Measurements from ENCODE around the gene SLC16A10.
A peak's percentile ranks its signal among the peaks of the same experiment; 100 is the strongest.
"Not testable (repeated sequence)": the region's sequence is repeated elsewhere in the genome, so short reads cannot be mapped to it uniquely, and the experiment has no call there.

The SLC16A10 gene

DNA sequence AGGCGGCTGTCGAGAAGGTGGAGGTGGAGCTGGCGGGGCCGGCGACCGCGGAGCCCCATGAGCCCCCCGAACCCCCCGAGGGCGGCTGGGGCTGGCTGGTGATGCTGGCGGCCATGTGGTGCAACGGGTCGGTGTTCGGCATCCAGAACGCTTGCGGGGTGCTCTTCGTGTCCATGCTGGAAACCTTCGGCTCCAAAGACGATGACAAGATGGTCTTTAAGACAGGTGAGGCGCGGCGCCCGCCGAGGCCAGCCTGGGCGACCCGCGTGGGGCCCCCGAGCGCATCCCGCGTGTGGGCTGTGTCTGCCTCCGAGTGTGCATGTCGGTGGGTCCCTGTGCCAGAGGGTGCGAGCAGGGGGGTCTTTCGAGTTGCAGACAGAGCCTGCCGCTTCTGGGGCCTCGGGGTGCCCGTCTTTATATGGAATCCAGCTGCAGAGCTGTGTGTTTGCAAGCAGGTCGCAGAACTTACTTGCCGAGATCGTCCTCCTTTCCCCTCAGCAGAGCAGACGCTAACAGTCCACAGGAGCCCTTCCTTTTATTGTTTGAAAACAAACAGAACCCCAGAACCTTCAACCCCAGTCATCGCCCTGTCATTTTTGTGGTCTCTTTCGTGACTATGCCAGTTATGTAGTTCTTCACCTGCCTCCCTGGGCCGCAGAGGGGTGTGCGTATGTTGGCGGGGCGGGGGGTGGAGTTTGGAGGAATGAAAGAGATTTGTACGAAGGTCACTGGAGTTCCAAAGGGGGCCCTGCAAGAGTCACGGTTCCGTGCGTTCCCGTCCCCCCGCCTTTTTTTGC, 766 bp downstream of the SLC16A10 start:
- peak; percentile 51 to 52 for DNase-seq

GRCh38 chr6:111088668-111089003, 1.3 kb downstream of the SLC16A10 start:
- DNase-seq: no peak

DNA sequence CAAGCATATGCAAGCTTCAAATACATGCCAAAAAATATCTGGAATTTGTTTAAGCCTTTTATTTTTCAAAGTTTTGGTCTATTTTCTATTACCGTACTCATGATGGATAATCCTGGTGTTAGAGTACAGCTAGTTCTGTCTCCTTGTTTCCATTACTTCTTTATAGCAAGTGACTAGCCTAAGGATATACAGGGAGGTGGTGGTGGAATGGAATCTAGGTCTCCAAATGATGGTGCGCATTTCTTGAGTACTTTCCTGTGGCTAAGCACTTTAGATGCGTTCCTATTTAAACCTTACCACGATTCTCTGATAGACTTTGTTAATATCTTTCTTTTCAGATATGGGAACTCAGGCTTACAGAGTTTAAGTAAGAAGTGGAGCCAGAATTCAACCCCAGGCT, 3.5 kb downstream of the SLC16A10 start:
- DNase-seq: no peak

DNA sequence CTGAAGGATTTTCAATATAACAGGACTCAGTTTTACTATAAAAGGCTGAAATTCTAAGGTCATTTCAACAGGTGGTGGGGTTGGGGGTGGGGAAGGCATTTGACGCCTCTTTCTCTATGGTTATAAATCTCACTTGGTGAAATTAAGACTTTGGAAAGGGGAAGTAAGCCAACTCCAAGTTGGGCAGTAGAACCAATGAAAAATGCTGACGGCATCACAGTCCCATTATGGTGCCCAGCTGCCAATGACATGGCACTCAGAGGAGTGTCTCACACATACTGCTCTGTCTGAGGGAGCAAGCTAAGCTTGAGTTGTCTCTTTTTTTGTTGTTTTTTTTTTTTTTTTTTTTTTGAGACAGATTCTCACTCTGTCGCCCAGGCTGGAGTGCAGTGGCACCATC, 4.7 kb downstream of the SLC16A10 start:
- DNase-seq: no peak

DNA sequence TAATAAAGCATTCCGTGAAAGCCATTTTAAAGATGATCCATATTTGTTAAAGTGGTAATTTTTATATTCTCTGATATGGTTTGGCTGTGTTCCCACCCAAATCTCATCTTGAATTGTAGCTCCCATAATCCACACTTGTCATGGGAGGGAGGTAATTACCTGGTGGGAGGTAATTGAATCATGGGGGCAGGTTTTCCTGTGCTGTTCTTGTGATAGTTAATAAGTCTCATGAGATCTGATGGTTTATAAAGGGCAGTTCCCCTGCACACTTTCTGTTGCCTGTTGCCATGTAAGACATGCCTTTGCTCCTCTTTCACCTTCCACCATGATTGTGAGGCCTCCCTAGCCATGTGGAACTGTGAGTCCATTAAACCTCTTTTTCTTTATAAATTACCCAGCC, 8.2 kb downstream of the SLC16A10 start:
- DNase-seq: not testable (repeated sequence)

- DNase-seq: peak; percentile 40 to 48
These were observed 8.9 kb downstream of the SLC16A10 start for GRCh38 chr6:111096246-111096645.

DNA sequence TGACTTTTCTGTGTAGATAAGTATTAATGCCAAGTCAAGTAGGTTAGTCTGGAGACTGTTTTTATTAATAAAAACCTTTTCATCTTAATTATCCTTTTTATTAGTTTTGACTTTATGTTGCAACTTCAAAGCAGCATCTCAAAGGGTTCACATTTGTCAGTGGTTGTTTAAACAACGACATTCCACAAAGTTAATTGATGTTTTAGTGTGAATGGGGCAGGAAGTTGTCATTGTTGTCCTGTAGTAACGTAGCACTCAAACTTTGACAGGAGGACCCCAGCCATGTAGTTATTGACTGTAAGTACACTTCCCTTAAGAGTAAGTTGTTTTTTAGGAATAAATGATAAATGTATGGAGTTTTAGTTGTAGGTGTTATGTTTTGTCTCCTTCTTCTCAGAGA, 11.3 kb downstream of the SLC16A10 start:
- no peak for DNase-seq

DNA sequence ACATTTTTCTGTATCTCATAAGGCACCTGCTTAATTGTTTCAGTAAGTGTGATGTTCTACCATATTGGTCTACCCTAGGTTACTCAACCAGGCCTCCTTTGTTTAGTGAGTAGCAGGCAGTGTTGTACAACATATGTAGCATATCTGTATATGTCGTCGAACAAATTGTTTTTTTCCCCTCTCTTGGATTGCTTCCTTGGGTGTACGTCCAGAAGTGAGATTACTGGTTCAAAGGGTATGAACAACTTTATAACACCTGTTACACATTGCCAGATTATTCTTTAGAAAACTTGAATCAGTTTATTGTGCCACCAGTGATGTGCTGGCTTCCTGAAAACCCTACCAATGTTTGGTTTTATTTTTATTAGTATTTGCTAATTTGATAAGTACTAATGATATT, 14.7 kb downstream of the SLC16A10 start:
- DNase-seq: no peak

DNA sequence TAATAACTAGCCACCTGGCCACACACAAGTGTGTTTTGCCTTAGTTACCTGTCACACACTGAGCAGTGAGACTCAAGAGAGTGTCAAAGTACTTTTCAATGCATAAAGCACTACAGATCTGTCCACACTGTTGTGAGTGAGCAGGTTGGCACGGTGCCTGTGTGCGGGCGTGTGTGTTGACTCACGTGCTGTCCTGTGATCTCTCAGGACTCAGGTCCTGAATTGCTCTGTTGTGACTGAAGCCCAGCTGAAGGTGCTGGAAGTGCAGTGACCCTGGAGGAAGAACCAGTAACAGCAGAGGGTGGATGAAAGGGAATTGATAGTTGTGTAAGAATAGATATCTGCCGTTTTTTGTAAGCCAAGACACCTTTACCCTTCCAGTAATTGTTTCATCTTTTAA, 18.3 kb downstream of the SLC16A10 start:
- DNase-seq: no peak

DNA sequence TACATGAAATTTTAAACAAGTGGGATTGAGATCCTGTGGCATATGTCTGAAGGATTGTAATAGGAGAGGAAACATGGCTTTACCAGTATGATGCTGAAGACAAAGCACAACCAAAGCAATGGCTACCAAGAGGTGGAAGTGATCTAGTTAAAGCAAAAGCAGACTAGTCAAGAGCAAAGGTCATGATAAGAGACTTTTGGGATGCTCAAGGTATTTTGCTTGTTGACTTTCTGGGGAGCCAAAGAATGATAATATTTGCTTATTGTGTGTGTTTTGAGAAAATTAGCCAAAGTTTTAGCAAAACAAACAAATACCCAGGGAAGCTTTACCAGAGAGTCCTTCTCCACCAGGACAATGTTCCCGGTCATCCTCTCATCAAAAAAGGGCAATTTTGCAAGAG, 20.3 kb downstream of the SLC16A10 start:
- no peak for DNase-seq

GRCh38 chr6:111110036-111110435, 22.7 kb downstream of the SLC16A10 start:
- DNase-seq: no peak

GRCh38 chr6:111113336-111114086, 26.2 kb downstream of the SLC16A10 start:
- DNase-seq: peak in 1 of 2 donors; percentile 46

- no peak for DNase-seq
These were observed 26.8 kb downstream of the SLC16A10 start for GRCh38 chr6:111114087-111114443.

- peak in 1 of 2 donors; percentile 33 for DNase-seq
These were observed 27.2 kb downstream of the SLC16A10 start for GRCh38 chr6:111114482-111114881.

DNA sequence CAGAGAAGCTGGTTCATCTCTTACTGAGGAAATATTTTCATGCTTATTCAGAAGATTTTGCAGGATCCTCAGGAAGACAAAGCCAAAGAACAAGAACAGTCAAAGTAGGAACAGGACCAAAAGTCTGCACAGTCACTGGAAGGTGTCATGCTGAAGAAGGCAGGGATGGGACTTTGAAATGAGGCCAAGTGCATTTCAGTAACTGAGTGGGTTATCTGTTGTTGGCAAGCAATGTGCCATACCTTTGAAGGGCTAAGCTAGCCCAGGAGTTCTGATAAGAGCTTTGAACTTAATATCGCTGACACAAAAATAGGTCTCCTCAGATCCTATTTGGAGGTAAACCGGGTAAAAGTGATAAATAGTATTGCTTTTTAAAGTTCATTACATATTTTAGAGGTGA, 31.5 kb downstream of the SLC16A10 start:
- no peak for DNase-seq

DNA sequence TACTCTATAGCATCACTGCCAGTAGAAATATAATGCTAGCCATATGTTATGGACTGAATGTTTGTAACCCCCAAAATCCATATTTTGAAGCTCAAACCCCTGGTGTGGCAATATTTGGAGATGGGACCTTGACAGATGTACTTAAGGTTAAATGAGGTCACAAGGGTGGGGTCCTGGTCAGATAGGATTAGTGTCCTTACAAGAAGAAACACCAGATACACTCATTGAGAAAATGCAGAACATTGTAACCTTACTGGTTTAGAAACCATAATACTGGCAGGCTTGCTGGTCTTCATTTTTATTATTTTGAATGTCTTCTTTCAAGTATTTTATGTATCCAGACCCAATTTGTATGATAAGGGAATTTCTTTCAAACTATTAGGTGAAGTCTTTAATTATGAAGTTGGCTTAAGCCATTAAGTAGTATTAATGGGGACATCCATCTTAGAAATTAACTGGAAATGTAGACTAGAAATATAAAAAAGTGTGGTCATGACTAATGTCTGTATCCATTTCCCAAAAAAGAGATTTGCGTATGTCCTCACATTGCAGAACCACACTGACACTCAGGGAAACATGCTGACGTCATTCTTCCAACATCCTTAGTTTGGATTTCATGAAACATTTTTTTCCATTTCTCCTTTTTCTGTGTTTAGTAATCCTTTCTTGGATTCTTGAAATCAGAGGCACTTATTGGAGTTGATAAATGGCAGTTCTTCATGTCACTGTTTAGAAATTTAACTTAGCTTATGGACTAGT, 32.4 kb downstream of the SLC16A10 start:
- no peak for DNase-seq

DNA sequence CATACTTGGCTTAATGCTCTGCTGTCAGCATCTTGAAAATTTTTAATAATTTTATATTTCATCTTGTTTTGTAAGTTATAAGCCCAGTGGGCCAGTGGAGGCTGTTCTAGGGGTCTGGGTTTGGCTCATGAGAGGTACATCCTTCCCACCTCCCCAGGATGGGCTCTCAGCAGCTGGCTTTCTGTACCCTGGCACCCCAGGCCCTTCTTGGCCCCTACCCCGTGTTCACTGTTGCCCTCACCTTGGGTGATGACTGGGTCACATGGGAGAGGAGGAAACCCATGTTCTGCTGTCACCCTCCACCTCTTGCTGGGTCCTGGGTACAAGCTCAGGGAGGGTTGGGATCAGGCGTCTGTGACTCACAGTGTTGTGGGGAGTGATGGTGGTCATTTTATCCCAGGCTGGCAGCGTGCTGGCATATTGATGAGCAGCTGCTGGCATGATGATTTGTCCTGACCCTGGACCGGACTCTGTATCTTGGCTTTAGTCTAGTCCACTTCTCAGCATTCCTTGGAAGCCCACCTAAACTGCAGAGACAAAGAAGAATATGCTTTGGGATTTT, 34.6 kb downstream of the SLC16A10 start:
- no peak for DNase-seq

GRCh38 chr6:111122458-111123286, 35.4 kb downstream of the SLC16A10 start:
- no peak for DNase-seq

DNA sequence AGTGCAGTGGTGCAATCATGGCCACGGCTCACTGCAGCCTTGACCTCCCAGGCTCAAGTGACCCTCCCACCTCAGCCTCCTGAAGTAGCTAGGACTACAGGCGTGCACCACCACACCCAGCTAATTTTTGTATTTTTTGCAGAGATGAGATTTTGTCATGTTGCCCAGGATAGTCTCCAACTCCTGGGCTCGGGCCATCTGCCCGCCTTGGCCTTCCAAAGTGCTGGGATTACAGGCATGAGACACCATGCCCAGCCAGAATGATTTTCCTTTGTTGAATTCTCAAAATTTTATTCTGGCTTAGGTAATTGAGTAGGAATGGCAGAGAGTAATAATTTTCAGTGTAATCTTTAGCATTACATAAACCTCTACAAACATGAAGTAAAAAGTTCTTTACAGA, 37.1 kb downstream of the SLC16A10 start:
- DNase-seq: no peak

DNA sequence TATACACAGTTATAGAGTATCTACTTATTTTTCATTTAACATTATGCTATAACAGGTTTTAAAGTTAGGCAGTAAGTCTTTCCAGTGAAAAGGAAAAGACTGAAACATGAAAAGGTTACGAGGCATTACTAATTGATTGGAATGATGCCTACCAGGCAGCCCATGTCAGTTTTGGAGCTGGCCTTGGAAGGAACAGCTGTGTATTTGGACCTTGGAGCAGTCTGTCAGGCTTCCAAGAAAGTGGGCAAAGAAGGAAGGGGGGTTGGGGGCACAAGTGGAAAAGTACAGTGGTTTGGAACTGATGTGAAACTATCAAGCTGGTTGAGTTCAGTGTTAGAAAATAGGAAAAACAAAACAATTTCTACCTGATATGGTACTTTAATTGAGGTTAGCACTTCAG, 41.7 kb downstream of the SLC16A10 start:
- no peak for DNase-seq

DNA sequence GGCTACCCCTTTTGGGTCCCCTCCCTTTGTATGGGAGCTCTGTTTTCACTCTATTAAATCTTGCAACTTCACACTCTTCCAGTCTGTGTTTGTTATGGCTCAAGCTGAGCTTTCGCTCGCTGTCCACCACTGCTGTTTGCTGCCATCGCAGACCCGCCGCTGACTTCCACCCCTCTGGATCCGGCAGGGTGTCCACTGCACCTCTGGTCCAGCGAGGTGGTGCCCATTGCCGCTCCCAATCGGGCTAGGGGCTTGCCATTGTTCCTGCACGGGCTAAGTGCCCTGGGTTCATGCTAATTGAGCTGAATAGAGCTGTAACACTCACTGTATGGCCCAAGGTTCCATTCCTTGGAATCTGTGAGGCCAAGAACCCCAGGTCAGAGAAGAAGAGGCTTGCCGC, 43.7 kb downstream of the SLC16A10 start:
- DNase-seq: not testable (repeated sequence)

GRCh38 chr6:111132669-111133068, 45.4 kb downstream of the SLC16A10 start:
- DNase-seq: not testable (repeated sequence)
